A549 (cell line): ENCODE data around the gene PTGFRN.

Experiments used
- CHD2 ChIP-seq: fragments of 150-350 bp; IDR thresholded peaks from 2 replicates; pipeline ENCODE4 v1.6.1; 2014; ENCODE audit warnings: low read length; ENCODE audit not compliant: partially characterized antibody
- GATA3 ChIP-seq: IDR thresholded peaks from 2 replicates; pipeline ENCODE4 v1.6.1; 2012; ENCODE audit warnings: borderline replicate concordance
- RAD21 ChIP-seq, 2 experiments: fragments of >200 bp in 1 of 2; sonication (Bioruptor Twin) in 1 of 2; formaldehyde crosslinking in 1 of 2; IDR thresholded peaks in 1 of 2; conservative IDR thresholded peaks in 1 of 2; 2 replicates in 1 of 2; 3 replicates in 1 of 2; pipeline ENCODE4 v1.6.1; 2012 to 2018; ENCODE audit warnings: inconsistent platforms in 1 of 2
- USF2 ChIP-seq: fragments of 450-650 bp; IDR thresholded peaks from 2 replicates; pipeline ENCODE4 v1.6.1; 2014; ENCODE audit warnings: antibody characterized with exemption

GRCh38 chr1:116878804-116879477 lies 30.8 kb upstream of the PTGFRN start:
- no peak for TF ChIP-seq GATA3
- TF ChIP-seq USF2 = no peak
- no peak for TF ChIP-seq RAD21 (conservative IDR thresholded peaks at IDR 0.05 in 1 of 2, IDR thresholded peaks at IDR 0.05 in 1 of 2)
- no peak for TF ChIP-seq CHD2
